ENCODE data around the gene CYP2A7.

DNA sequence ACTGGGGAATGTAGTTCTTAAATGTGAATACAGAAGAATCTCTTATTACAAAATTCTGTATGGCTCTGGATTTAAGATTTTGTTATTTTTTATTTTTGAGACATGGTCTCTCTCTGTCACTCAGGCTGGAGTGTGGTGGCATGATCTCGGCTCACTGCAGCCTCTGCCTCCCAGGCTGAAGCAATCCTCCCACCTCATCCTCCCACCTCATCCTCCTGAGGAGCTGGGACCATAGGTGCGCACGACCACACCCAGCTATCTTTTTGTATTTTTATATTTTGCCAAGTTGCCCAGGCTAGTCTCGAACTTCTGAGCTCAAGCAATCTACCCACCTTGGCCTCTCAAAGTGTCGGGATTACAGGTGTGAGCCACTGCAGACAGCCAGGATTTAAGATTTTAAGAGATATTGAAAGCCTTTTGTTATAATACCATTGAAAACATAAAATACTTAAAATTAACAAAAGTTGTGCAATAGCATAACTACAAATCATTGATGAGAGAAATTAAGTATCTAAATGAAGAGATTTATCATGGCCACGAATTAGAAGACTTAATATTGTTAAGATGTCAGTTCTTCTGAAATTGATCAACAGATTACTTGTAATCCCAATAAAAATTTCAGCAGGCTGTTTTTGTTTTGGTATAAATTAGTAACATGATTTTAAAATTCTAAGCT lies 45.1 kb downstream of the CYP2A7 start:
- TF ChIP-seq, protein P1, sequence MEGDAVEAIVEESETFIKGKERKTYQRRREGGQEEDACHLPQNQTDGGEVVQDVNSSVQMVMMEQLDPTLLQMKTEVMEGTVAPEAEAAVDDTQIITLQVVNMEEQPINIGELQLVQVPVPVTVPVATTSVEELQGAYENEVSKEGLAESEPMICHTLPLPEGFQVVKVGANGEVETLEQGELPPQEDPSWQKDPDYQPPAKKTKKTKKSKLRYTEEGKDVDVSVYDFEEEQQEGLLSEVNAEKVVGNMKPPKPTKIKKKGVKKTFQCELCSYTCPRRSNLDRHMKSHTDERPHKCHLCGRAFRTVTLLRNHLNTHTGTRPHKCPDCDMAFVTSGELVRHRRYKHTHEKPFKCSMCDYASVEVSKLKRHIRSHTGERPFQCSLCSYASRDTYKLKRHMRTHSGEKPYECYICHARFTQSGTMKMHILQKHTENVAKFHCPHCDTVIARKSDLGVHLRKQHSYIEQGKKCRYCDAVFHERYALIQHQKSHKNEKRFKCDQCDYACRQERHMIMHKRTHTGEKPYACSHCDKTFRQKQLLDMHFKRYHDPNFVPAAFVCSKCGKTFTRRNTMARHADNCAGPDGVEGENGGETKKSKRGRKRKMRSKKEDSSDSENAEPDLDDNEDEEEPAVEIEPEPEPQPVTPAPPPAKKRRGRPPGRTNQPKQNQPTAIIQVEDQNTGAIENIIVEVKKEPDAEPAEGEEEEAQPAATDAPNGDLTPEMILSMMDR (IDR thresholded peaks at IDR 0.05) = no peak
- TF ChIP-seq POLR2A (IDR thresholded peaks at IDR 0.05) = no peak
